ENCODE results near the gene TMEM37. TPM values are rescaled to one million over a fixed set of nuclear protein-coding genes. Genes with fewer than 3 reads are reported as not detected.

Gene TMEM37
- polyA plus RNA-seq, 10 donors: 4.7 to 11.7 (median 7.8) TPM

DNA sequence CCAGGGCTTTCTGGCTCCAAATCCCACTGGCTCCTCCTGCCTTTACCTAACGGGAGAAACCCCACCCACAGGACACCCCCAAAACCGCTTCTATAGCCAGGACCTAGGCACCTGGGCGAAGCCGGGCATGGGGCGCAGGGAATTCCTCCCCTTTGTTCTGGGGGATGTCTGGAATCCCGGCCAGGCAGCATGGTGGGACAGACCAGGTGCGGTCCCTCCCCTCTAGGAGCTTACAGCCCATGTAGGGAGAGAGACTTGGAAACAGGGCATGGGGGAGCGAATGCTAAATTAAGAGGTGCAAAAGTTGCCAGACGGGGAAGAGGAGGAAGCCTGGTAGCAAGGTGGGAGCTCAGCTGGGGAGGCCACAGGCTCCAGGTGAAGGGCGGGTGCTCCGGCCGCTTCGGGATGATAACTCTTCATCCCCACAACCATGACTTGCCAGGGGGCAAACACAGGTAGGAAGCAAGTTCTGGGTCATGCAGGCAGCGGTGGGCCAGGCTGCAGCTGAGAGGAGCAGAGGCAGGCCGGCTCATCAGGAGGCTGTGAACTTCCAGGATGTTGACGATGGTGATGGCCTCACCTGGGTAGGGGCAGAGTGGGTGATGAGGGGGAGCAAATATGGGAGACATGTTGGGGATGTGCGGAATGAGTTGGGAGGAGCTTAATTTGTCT is 1.3 kb downstream of the TMEM37 start:
- DNase-seq: no peak

DNA sequence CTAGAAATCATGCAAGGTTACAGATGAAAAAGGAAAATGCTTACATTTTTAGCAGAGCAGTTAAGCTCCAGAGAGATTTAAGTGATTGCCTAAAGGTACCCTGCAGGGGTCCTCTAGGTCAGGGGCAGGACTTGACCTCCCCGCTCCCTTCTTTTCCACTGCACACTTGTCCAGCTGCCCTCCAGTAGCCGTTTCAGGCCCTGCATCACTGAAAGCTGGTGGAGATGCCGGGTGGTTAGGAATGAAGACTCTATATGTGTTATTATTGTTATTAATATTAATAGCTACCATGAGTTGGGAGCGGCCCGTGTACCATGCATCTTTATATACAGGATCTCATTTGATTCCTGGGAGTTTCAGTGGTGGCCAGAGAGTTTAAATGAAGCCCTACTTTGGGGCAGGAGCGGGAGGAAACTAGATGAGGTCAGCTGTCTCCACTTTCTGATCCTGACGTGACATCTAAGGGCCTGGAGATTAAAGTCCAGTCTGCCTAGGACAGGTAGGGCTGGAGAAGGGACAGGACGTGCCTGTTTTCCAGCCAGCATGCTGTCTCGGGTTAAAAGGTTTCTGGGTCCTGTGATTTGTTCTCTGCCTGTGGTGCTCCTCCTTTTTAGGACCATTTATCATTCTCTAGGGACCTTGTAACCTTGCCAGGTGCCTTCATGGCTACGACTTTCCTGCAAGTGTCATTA is 2.1 kb downstream of the TMEM37 start:
- DNase-seq: no peak

DNA sequence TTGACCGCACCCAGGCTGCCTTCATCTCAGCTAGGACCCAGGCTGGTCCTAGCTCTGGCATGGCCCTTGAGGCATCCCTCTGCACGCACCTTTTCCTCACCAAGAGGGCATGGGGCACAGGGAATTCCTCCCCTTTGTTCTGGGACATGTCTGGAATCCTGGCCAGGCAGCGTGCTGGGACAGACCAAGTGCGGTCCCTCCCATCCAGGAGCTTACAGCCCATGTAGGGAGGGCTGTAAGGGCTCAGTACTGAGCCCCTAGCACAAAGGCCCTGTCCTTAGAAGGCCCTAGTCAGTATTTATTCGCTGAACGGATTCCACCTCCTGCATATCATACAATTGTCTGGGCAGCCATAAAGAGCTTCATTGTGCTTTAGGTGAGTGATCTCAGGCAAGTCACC is 3.0 kb downstream of the TMEM37 start:
- no peak for DNase-seq

- no peak for DNase-seq
These were observed 3.7 kb downstream of the TMEM37 start for GRCh38 chr2:119435081-119435952.

GRCh38 chr2:119435953-119436297 is 4.3 kb downstream of the TMEM37 start:
- DNase-seq: no peak

GRCh38 chr2:119436993-119437772 is 5.5 kb downstream of the TMEM37 start:
- no peak for DNase-seq

- no peak for DNase-seq
These were observed 6.5 kb downstream of the TMEM37 start for GRCh38 chr2:119438128-119438656.

DNA sequence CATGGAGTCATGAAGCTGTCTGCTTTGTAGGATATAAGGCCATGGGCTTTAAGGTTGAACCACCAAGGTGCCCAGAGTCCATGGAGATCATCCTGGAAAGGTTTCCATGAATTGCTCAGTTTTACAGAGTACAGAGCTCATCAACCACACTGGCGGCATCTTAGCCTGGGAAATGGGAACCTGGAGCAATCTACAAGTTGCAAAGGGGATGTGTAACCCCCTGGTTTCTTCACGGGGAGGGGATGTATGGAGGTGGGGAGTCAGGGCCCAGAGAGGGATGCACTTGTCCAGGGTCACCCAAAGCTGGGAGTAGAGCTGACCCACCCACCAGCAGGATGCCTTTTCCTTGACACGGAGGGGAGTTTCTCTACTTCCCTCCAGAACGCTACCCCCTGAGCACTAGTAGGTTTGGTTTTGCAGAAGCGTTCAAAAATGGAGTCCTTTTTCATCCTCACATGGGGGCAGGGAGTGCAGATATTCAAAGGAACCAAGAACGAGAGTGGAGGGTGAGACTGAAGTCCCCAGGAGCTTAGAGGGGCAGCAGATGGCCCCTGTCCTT is 7.2 kb downstream of the TMEM37 start:
- DNase-seq: no peak

GRCh38 chr2:119439574-119440500 is 8.2 kb downstream of the TMEM37 start:
- DNase-seq: no peak

- no peak for DNase-seq
These were observed 8.8 kb downstream of the TMEM37 start for GRCh38 chr2:119440501-119440870.

GRCh38 chr2:119440873-119441272 is 9.2 kb downstream of the TMEM37 start:
- no peak for DNase-seq

DNA sequence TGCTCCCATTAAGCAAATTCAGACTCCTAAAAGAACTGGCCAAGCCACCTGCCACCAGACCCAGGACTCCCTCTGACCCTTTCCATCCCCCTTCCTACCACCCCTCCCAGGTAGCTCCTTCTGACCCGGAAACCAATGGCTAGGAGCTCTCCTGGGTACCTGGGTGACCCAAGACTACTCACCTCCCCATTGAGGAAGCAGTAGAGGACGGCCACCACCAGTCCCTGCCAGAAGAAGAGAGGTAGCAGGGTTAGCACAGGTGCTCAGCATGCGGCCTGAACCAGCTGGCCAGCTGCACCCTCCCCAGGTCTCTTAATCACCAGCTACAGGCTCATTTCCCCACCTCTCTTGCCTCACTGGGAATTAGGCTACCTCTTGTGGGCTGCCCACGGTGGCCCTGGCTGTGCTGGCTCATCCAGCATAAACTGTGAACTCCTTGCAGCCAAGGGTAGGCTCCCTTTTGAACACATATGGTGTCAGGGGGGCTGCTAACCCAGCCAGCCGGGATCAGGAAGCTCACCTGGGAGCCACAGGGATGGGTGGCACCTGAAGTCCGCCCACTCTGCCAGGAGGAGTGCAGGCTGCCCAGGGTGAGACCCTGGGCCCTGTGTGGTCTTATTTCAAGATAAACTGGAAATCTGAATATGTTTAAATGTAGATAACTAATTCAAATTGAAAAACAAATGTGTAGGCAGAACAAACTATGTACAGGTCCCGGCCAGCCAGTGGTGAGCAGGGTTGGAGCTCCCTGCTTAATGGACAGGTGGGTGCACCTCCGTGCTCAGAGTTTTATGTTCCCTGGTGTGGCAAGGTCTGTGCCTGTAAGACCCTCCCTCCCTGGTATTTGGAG is 9.9 kb downstream of the TMEM37 start:
- DNase-seq: no peak

DNA sequence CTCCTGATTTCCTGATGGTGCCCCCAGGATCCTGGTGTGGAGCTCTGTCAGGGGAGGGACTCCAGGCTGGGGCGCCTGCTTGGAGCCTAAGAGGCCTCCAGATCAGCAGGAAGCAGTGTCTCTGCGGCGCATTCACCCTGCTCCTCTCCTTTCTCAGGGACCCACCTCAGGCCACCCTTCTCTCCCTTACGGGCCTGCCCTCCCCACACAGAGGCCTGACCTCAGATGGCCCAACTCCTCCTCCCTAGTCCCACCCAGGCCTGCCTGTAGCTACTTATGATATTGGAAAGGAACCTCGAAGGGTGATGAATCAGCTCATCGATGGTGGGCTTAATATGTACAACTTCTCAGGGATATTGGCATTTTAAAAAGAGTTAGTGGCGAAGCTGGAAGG is 10.6 kb downstream of the TMEM37 start:
- no peak for DNase-seq

DNA sequence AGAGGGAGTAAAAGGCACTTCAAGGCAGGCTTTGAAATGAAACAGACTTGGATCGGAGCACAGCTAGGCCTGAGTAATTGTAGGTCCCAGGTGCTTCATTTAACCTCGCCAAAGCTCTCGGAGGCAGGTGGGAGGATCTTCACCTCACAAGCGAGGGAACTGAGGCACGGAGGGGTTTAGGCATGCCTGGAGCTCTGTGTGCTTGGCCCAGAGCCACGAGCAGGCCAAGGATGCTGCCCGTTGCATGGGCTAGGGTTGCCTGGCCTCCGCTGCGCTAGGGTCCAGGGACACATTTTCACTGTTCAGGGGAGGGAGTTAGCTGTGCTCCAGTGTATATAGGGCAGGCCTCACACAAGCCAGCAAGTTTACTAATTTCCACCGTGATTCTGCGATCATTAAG is 11.2 kb downstream of the TMEM37 start:
- no peak for DNase-seq

DNA sequence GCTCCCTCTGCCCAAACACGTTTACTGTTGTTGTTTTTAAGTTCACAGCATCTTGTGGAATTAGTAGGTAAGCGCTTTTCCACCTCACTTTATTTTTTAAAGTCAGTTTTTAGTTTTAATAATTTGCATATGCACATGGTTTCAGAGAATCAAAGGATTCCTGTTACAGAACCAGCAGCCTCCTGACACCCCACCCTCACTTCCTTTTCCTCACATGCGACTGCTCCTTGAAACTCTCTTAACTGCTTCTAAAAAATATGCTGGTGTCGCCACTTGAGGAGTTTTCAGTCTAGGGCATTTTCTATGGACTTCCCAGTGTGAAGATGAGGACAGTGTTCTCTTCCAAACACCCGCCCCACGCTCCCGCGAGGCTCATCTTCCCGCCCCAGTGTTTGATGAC is 14.4 kb downstream of the TMEM37 start:
- no peak for DNase-seq

- no peak for DNase-seq
These were observed 16.9 kb downstream of the TMEM37 start for GRCh38 chr2:119448427-119449141.

DNA sequence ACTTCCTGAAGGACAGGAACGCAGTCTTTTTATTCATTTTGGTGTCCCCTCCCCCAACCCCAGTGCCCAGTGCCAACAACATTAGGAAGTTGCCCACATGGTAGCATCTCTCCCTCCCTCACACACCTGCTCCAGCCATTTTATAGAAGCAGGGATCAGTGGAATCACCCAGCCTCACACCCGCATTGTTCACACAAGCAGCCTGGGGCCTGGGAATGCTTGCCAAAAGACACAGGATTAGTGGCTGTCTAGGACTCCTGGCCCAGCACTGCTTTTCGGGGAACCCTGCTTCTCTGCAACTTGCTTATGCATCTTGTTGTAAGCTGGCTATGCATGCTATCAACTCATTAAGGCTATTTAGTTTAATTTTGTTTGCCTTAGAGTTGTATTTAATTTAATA is 17.9 kb downstream of the TMEM37 start:
- DNase-seq: no peak

DNA sequence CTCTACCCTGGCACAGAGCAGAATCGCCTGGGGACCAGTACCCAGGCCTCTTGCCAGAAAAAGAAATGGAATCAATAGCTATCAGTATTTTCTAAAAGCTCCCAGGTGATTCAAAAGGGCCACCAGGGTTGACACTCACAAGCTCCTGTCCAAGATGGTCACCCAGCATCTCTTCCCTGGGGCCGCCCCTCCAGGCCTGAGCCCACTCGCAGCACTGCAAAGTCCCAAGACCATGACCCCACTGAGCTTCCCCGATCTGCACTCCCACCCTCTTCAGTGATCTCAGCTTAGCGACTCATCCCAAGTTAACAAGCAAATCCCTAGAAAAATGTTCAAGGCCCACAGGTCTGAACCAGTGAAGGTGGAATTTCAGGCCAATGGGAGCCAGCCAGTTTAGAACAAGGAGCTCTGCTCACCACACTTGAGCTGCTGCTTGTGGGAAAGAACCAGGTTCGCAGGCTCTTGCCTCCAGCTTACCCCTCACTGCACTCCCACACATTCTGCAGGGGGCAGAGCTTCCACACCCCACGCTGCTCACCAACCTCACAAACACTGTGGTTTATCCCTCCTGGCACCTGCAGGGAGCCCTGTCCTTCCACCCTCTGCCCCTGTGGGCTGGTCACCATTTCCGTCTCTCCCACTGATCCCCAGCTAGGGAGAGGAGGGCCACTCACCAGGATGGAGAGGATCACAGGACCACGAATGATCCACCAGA is 19.8 kb downstream of the TMEM37 start:
- DNase-seq: no peak
